SK-N-MC (cell line): ENCODE results near the gene SORBS2.

Experiments
- EZH2 ChIP-seq: fragments of 200-600 bp; sonication (generic); IDR thresholded peaks from one replicate; pipeline ENCODE4 v1.6.1; 2017; ENCODE audit warnings: antibody characterized with exemption
- FOXP2 ChIP-seq: optimal IDR thresholded peaks from 2 replicates; pipeline ENCODE3; 2011; ENCODE audit warnings: mild to moderate bottlenecking, moderate library complexity; ENCODE audit not compliant: insufficient read depth; ENCODE audit errors: extremely low read length, control extremely low read depth
- POLR2AphosphoS5 ChIP-seq: IDR thresholded peaks from 2 replicates; pipeline ENCODE4 v1.6.1; 2012; ENCODE audit warnings: mild to moderate bottlenecking, low read depth, low read length, borderline replicate concordance

- TF ChIP-seq POLR2AphosphoS5 (no peak), EZH2 (no peak), FOXP2 (no peak)
These were observed 145.8 kb downstream of the SORBS2 start for GRCh38 chr4:185666156-185666555.
